NCI-H128 (cell line): Measurements from ENCODE around the gene TPSB2.

Experiments used
- DNase-seq: peaks from one replicate; lab custom pipeline; 2025; ENCODE audit not compliant: unreplicated experiment; lab: John Stamatoyannopoulos, UW

The TPSB2 gene

GRCh38 chr16:1221628-1222552, 8.1 kb downstream of the TPSB2 start:
- DNase-seq, result no peak

DNA sequence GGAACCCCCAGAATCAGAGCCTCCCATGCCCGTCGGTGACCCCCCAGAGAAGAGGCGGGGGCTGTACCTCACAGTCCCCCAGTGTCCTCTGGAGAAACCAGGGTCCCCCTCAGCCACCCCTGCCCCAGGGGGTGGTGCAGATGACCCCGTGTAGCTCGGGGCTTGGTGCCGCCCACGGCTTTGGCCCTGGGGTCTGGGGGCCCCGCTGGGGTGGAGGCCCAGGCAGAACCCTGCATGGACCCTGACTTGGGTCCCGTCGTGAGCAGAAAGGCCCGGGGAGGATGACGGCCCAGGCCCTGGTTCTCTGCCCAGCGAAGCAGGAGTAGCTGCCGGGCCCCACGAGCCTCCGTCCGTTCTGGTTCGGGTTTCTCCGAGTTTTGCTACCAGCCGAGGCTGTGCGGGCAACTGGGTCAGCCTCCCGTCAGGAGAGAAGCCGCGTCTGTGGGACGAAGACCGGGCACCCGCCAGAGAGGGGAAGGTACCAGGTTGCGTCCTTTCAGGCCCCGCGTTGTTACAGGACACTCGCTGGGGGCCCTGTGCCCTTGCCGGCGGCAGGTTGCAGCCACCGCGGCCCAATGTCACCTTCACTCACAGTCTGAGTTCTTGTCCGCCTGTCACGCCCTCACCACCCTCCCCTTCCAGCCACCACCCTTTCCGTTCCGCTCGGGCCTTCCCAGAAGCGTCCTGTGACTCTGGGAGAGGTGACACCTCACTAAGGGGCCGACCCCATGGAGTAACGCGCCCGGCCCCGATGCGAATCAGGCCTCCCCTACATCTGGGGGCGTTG, 8.9 kb downstream of the TPSB2 start:
- no peak for DNase-seq

- no peak for DNase-seq
Measured at GRCh38 chr16:1220098-1220728, 9.8 kb downstream of the TPSB2 start.

DNA sequence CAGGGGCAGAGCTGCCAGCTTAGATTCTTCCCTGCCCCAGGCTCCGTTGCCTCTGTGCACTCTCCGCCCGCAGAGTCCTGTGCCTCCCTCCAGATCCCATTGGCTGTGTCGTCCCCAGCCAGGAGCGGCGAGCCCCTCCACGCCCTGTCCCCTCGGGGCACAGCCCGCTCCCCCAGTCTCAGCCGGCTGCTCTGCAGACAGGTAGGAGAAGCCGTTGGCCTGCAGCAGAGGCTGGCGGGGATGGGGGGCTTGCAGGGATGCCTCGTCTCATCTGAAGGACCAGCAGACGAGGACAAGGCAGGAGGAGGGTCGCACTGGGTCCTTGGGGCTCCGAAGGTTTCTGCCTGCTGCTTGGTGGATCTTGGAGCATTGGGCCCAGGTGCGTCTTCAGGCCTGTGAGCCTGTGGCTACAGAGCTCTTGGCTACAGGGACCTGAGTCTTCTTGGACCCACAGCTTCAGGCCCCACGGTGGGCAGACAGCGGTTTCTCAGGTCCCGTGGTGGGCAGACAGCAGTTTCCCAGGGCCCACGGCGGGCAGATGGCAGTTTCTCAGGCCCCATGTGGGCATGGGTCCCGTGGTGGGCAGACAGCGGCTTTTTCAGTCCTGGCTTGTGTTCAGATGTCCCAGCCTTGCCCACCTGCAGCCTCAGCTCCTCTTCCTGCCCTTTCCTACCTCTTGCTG, 10.9 kb downstream of the TPSB2 start:
- DNase-seq, result no peak

DNA sequence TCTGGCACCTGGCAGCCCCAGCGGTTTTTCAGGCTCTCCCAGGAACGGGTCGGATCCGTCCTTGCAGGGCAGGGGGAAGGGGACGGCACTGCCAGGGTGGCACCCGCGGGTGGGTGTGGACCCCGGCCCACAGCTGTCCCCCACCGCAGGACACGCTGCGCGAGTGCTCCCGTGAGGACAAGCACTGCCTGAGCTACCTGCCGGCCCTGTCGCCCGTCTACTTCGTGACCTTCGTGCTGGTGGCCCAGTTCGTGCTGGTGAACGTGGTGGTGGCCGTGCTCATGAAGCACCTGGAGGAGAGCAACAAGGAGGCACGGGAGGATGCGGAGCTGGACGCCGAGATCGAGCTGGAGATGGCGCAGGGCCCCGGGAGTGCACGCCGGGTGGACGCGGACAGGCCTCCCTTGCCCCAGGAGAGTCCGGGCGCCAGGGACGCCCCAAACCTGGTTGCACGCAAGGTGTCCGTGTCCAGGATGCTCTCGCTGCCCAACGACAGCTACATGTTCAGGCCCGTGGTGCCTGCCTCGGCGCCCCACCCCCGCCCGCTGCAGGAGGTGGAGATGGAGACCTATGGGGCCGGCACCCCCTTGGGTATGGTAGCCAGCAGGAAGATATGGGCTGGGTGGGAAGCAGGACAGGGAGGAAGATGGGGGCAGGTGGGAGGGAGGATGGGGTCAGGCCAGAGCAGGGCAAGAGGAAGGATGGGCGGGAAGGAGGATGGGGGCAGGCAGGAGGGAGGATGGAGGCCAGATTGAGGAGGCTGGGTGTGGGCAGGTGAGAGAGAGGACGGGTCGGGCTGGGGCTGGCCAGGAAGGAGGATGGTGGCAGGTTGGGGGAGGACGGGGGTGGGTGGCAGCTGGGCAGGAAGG, 11.7 kb downstream of the TPSB2 start:
- no peak for DNase-seq

GRCh38 chr16:1217526-1217925, 12.5 kb downstream of the TPSB2 start:
- no peak for DNase-seq

GRCh38 chr16:1216681-1217400, 13.1 kb downstream of the TPSB2 start:
- DNase-seq, result no peak

GRCh38 chr16:1216296-1216619, 13.7 kb downstream of the TPSB2 start:
- no peak for DNase-seq

- DNase-seq, result no peak
Measured at GRCh38 chr16:1215574-1216295, 14.2 kb downstream of the TPSB2 start.

DNA sequence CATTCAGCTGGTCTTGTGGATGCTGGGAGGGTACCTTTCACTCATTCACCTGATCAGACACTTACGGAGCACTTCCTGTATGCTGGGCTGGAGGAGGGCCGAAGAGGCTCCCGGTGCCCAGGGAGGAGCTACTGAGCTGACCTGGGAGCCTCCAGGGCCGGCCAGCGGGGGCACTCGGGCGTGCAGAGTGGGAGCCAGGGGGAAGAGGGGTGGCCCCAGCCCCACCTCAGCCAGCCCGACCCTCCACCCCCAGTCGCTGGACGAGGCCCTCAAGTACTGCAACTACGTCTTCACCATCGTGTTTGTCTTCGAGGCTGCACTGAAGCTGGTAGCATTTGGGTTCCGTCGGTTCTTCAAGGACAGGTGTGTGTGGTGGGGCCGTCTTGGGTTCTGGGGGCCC, 15.3 kb downstream of the TPSB2 start:
- DNase-seq, result no peak

DNA sequence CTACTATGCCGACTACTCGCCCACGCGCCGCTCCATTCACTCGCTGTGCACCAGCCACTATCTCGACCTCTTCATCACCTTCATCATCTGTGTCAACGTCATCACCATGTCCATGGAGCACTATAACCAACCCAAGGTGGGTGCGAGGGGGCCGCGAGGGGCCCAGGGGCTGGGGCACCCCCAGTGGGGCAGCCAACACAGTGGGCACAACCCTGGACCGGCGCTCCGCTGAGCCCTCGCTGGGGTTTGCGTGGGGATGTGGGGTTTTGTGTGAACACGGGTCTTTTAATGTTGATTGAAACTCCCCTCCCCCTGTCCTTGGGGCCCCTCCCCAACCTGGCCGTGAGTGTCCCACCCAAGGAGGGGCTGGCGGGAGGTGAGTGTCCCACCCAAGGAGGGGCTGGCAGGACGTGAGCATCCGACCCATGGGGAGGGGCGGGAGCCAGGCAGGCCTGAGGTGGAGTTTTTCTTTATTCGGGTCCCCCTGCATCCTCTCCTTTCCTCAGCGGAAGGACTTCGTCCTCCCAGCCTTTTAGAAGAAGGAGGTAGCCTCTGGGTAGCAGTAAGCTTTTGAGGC, 16.1 kb downstream of the TPSB2 start:
- DNase-seq, result no peak

GRCh38 chr16:1213231-1213630, 16.8 kb downstream of the TPSB2 start:
- no peak for DNase-seq

GRCh38 chr16:1212616-1213194, 17.3 kb downstream of the TPSB2 start:
- no peak for DNase-seq

- no peak for DNase-seq
Measured at GRCh38 chr16:1211451-1212268, 18.3 kb downstream of the TPSB2 start.

- no peak for DNase-seq
Measured at GRCh38 chr16:1210461-1210860, 19.5 kb downstream of the TPSB2 start.

DNA sequence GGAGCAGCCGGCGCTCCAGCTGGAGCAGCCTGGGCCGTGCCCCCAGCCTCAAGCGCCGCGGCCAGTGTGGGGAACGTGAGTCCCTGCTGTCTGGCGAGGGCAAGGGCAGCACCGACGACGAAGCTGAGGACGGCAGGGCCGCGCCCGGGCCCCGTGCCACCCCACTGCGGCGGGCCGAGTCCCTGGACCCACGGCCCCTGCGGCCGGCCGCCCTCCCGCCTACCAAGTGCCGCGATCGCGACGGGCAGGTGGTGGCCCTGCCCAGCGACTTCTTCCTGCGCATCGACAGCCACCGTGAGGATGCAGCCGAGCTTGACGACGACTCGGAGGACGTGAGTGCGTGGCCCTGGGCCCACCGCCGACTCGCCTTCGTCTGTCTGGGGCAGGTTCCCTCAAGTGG, 20.9 kb downstream of the TPSB2 start:
- no peak for DNase-seq

DNA sequence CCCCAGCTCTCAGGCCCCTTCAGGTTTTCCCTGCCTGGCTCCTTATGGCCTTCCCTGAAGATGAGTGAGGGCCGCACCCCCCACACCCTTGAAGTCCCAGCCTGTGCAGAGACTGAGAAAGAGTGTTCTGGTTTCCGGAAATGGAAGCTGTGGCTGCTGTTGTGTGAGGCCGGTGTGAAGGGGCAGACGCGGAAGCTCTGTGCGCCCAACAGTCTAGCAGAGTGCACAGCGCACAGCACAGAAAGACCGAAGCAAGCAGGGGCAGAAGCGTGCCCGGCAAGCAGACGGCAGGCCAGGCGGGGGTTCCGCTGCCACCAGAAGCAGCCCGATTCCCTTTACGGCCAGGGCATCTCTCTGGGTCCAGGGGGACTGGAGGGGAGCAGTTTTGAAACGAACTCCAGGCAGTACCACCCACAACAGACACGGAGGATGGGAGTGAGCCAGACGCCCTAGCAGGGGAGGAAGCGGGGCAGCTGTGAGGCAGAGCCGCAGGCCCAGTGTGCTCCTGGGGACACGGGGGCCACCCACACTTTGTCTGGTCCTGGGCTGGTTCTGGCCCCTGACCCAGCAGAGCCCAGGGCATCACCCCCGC, 21.6 kb downstream of the TPSB2 start:
- no peak for DNase-seq
